ENCODE results near the gene GTF2F2. TPM values are rescaled to one million over a fixed set of nuclear protein-coding genes. Genes with fewer than 3 reads are reported as not detected.

GTF2F2 gene
- total and polyA plus RNA-seq, 2 donors, result 31.0 to 34.0 TPM

DNA sequence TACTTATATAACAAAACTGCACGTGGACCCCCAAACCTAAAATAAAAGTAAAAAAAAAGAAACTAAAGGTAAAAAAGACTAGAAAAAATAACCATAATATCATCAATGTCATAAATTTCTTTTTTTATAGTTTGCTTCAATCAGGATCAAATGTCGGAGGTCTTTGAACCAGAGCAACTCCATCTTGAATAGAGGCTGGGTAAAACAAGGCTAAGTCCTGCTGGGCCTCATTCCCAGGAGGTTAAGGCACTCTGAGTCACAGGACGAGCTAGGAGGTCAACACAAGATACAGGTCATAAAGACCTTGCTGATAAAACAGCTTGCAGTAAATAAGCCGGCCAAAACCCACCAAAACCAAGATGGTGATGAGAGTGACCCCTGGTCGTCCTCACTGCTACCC is 196.7 kb downstream of the GTF2F2 start:
- DNase-seq (ENCODE audit: low read depth in 6 of 9, low spot score in 9 of 9), result no peak
- H3K4me3 ChIP-seq (ENCODE audit: low read length in 2 of 2), result no peak overlapping the region
- no peaks in the 10 kb centered on the region for H3K36me3 ChIP-seq (ENCODE audit: control insufficient read depth in 2 of 2, insufficient read depth in 2 of 2, low read length in 1 of 2)
- H3K27me3 ChIP-seq (ENCODE audit: control insufficient read depth in 2 of 2, insufficient read depth in 1 of 2, low read length in 1 of 2), result peaks cover 0 to under 1% of the 10 kb centered on the region in 2 donors
- no peaks in the 10 kb centered on the region for H3K4me1 ChIP-seq (ENCODE audit: control insufficient read depth in 2 of 2, insufficient read depth in 2 of 2, low read length in 2 of 2)
- WGBS, result 99% methylated on average over 5 of the region's 5 CpGs
- no peak overlapping the region for H3K27ac ChIP-seq (ENCODE audit: low read depth in 1 of 2, low read length in 1 of 2)
- no peaks in the 10 kb centered on the region for H3K9me3 ChIP-seq (ENCODE audit: control insufficient read depth in 2 of 2, insufficient read depth in 1 of 2, low read length in 1 of 2)

DNA sequence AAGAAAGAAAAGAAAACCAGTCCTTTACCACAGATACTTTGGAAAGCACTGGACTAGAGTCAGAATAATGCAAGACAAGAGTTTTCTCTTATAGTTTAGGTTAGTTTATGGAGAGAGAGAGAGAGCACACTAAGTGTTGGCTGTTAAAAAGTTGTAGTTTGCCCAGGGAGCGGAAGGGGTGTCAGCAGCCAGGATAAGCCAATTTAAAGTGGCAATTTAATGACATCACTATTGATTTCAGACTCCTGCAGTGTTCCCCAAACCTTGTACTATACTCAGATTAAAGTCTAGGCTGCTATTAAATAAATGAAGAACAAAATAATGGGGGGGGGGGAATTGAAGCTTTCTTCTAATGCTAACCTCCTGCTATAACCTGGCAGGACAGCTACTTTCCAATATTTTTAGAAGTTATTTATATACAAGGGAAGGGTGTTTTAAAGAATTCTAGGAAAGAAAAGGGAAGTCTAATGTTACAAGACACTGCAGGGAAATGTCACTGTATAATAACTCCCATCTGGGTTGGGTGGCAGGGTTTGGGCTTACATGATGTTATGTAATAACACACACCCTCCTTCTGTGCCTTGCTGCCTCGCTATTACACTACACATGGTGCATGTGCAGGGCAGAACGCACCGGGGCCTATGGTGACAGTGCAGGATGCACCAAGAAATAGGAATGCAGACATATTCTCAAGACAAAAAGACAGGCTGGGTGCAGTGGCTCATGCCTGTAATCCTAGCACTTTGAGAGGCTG is 200.7 kb downstream of the GTF2F2 start:
- Histone ChIP-seq H3K27me3 (ENCODE audit: control insufficient read depth in 2 of 2, insufficient read depth in 1 of 2, low read length in 1 of 2) (no peaks in the 10 kb centered on the region), H3K4me3 (ENCODE audit: low read length in 2 of 2) (no peak overlapping the region), H3K27ac (ENCODE audit: low read depth in 1 of 2, low read length in 1 of 2) (no peak overlapping the region), H3K36me3 (ENCODE audit: control insufficient read depth in 2 of 2, insufficient read depth in 2 of 2, low read length in 1 of 2) (no peaks in the 10 kb centered on the region), H3K9me3 (ENCODE audit: control insufficient read depth in 2 of 2, insufficient read depth in 1 of 2, low read length in 1 of 2) (no peaks in the 10 kb centered on the region), H3K4me1 (ENCODE audit: control insufficient read depth in 2 of 2, insufficient read depth in 2 of 2, low read length in 2 of 2) (no peaks in the 10 kb centered on the region)
- 35% methylated on average over 4 of the region's 4 CpGs for WGBS
- no peak for DNase-seq (ENCODE audit: low read depth in 6 of 9, low spot score in 9 of 9)

DNA sequence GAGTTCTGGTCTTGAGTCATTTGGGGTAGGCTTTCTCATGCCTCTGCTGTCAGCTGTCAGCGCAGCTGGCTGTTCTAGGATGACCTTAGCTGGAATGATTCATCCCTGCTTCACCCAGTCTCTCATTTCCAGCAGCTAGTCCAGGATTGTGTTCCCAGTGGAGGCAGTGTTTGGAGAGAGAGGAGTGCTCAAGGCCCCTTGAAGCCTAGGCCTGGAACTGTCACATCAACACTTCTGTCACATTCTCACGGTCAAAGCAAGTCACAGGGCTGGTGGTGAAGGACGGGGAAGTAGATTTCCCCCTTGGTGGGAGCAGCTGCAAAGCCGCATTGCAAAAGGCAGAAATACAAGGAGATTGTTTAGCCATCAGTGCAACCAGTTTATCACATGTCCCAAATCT is 205.5 kb downstream of the GTF2F2 start:
- H3K4me1 ChIP-seq (ENCODE audit: control insufficient read depth in 2 of 2, insufficient read depth in 2 of 2, low read length in 2 of 2), result peaks cover 4 to 8% of the 10 kb centered on the region in 2 donors
- no peaks in the 10 kb centered on the region for H3K36me3 ChIP-seq (ENCODE audit: control insufficient read depth in 2 of 2, insufficient read depth in 2 of 2, low read length in 1 of 2)
- WGBS, result 46% methylated on average over 4 of the region's 4 CpGs
- no peaks in the 10 kb centered on the region for H3K9me3 ChIP-seq (ENCODE audit: control insufficient read depth in 2 of 2, insufficient read depth in 1 of 2, low read length in 1 of 2)
- DNase-seq (ENCODE audit: low read depth in 6 of 9, low spot score in 9 of 9), result no peak
- no peaks in the 10 kb centered on the region for H3K27me3 ChIP-seq (ENCODE audit: control insufficient read depth in 2 of 2, insufficient read depth in 1 of 2, low read length in 1 of 2)
- H3K27ac ChIP-seq (ENCODE audit: low read depth in 1 of 2, low read length in 1 of 2), result no peak overlapping the region
- H3K4me3 ChIP-seq (ENCODE audit: low read length in 2 of 2), result no peak overlapping the region

DNA sequence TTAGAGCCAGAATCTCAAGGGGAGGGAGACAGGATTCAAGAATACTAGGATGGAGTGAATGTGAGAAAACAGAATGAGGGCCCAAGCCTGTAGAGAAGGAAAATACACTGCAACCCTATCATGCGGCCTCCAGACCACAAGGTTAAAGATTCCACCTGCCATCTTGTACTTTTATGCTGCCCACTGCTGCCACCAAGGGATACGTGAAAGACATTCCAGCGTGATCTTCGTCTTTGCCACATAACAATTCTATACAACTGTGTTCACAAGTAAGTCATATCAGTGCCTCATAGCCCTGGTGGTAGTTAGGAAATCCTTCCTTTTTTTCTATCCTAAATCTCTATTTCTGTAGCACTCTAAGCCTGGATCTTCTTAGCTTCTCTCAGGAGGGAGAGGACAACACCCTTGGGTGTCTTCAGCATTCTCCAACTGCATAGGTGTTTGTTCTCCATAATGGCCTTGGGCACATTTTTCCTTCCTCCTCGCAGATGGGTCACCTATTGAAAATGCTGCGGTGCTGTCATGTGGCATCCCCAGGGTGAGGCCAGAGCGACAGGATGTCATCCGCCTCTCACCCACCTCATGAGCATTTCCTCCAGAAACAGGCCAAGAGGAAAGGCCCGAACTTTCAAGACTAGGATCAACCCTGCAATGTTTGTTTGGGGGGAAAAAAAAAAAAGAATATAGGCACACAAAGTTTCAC is 207.1 kb downstream of the GTF2F2 start:
- Histone ChIP-seq H3K27ac (ENCODE audit: low read depth in 1 of 2, low read length in 1 of 2) (no peak overlapping the region), H3K27me3 (ENCODE audit: control insufficient read depth in 2 of 2, insufficient read depth in 1 of 2, low read length in 1 of 2) (no peaks in the 10 kb centered on the region), H3K9me3 (ENCODE audit: control insufficient read depth in 2 of 2, insufficient read depth in 1 of 2, low read length in 1 of 2) (no peaks in the 10 kb centered on the region), H3K36me3 (ENCODE audit: control insufficient read depth in 2 of 2, insufficient read depth in 2 of 2, low read length in 1 of 2) (peaks cover 0 to 3% of the 10 kb centered on the region in 2 donors), H3K4me3 (ENCODE audit: low read length in 2 of 2) (no peak overlapping the region), H3K4me1 (ENCODE audit: control insufficient read depth in 2 of 2, insufficient read depth in 2 of 2, low read length in 2 of 2) (peaks cover 4 to 8% of the 10 kb centered on the region in 2 donors)
- WGBS, result 79% methylated on average over 9 of the region's 9 CpGs
- DNase-seq (ENCODE audit: low read depth in 6 of 9, low spot score in 9 of 9), result no peak

DNA sequence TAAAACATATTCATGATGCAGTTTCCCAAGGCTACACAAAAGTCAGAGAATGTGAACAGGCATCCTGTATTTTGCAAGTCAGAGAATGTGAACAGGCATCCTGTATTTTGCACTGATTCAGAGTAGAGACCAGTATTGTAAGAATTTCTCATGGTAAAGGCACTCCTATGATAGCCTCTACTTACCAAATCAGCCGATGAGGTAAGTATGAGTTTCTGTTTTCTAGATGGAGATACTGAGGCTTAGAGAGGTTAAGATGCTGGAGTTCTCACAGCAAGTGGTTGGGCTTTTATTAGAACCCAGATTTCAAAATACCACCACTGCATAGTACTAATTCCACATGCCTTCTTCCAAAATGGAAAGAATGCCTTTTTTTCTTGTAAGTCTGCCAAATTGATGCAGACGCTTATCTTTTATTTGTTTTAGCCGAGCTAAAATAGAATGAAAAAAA is 208.4 kb downstream of the GTF2F2 start:
- H3K27ac ChIP-seq (ENCODE audit: low read depth in 1 of 2, low read length in 1 of 2), result no peak overlapping the region
- peaks cover 4 to 9% of the 10 kb centered on the region in 2 donors for H3K4me1 ChIP-seq (ENCODE audit: control insufficient read depth in 2 of 2, insufficient read depth in 2 of 2, low read length in 2 of 2)
- peaks cover 0 to 5% of the 10 kb centered on the region in 2 donors for H3K36me3 ChIP-seq (ENCODE audit: control insufficient read depth in 2 of 2, insufficient read depth in 2 of 2, low read length in 1 of 2)
- no peaks in the 10 kb centered on the region for H3K9me3 ChIP-seq (ENCODE audit: control insufficient read depth in 2 of 2, insufficient read depth in 1 of 2, low read length in 1 of 2)
- no peak overlapping the region for H3K4me3 ChIP-seq (ENCODE audit: low read length in 2 of 2)
- no peaks in the 10 kb centered on the region for H3K27me3 ChIP-seq (ENCODE audit: control insufficient read depth in 2 of 2, insufficient read depth in 1 of 2, low read length in 1 of 2)
- DNase-seq (ENCODE audit: low read depth in 6 of 9, low spot score in 9 of 9), result no peak
- WGBS, result 84% methylated on average over 3 of the region's 3 CpGs

DNA sequence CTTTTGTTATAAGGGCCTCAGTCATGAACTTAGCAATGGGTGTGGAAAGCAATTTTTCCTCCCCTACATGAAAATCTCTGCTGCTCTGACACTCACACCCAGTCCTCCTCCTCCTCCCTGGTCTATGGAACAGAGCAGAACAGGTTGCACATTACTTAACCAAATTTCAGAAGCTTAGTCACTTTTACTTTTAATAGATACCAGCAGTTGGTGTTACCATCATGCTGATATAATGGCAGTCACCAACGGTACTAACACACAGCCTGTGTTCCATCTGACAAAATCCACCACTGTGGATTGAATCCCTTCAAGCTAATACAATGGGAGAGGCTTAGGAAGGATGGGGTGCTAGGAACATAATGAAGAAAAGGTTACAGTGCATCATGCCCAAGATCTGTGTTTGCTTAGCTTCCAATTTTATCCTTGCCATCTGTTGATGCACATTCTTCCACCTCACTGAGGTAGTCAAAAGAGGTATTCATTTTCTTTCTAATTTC is 210.9 kb downstream of the GTF2F2 start:
- DNase-seq (ENCODE audit: low read depth in 6 of 9, low spot score in 9 of 9), result no peak
- Histone ChIP-seq H3K9me3 (ENCODE audit: control insufficient read depth in 2 of 2, insufficient read depth in 1 of 2, low read length in 1 of 2) (no peaks in the 10 kb centered on the region), H3K27ac (ENCODE audit: low read depth in 1 of 2, low read length in 1 of 2) (no peak overlapping the region), H3K4me3 (ENCODE audit: low read length in 2 of 2) (no peak overlapping the region), H3K4me1 (ENCODE audit: control insufficient read depth in 2 of 2, insufficient read depth in 2 of 2, low read length in 2 of 2) (peaks cover 21 to 31% of the 10 kb centered on the region in 2 donors), H3K36me3 (ENCODE audit: control insufficient read depth in 2 of 2, insufficient read depth in 2 of 2, low read length in 1 of 2) (peaks cover 14 to 30% of the 10 kb centered on the region in 2 donors), H3K27me3 (ENCODE audit: control insufficient read depth in 2 of 2, insufficient read depth in 1 of 2, low read length in 1 of 2) (no peaks in the 10 kb centered on the region)
- WGBS, result 74% methylated on average over 1 of the region's 1 CpG

DNA sequence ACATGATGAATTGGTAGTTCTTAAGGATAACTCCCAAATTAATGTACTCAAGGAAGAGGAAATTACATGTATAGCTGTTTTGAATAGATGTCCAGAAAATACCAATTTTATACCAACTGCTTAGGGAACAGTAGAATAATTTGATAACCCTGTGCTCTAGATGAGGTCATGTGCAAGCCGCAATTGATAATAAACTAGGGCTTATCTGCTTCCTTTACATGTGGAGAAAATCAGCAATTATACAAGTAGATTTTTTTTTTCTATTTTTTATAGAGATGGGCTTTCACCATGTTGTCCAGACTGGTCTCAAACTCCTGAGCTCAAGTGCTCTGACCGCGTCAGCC is 211.4 kb downstream of the GTF2F2 start:
- Histone ChIP-seq H3K27ac (ENCODE audit: low read depth in 1 of 2, low read length in 1 of 2) (no peak overlapping the region), H3K9me3 (ENCODE audit: control insufficient read depth in 2 of 2, insufficient read depth in 1 of 2, low read length in 1 of 2) (no peaks in the 10 kb centered on the region), H3K4me1 (ENCODE audit: control insufficient read depth in 2 of 2, insufficient read depth in 2 of 2, low read length in 2 of 2) (peaks cover 21 to 34% of the 10 kb centered on the region in 2 donors), H3K27me3 (ENCODE audit: control insufficient read depth in 2 of 2, insufficient read depth in 1 of 2, low read length in 1 of 2) (no peaks in the 10 kb centered on the region), H3K4me3 (ENCODE audit: low read length in 2 of 2) (no peak overlapping the region), H3K36me3 (ENCODE audit: control insufficient read depth in 2 of 2, insufficient read depth in 2 of 2, low read length in 1 of 2) (peaks cover 19 to 35% of the 10 kb centered on the region in 2 donors)
- no peak for DNase-seq (ENCODE audit: low read depth in 6 of 9, low spot score in 9 of 9)
- WGBS, result 98% methylated on average over 3 of the region's 3 CpGs

DNA sequence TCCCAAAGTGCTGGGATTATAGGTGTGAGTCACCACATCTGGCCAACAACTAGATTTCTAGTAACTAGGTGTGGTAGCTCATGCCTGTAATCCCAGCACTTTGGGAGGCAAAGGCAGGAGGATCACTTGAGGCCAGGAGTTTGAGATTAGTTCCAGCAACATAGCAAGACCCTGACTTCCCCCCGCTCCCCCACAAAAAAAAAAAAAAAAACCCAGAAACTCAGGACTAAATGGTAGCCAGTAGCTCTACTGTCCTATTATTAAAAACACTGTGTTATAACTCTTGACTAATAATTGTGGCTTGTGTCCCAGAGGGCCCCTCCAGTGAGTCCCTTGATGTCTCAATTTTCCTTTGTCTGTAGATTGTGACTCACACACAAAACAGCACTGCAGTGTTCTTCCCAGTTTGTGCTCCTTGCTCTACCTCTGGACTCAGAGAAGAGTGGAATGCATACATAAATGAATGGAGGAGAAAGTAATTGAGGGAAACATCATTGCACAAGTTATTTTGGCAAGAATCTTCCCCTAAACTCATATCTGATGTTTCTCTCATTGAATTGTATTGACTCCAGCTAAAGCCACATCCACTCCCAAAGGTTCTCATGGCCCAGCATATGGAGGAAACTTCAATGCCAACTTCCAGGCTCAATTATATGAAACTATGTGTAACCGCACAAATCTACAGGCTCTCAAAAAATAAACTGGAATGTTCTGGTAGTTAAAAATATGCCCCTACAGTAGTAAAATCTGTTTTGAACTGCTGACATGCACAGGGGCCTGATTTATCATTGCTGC is 211.9 kb downstream of the GTF2F2 start:
- Histone ChIP-seq H3K9me3 (ENCODE audit: control insufficient read depth in 2 of 2, insufficient read depth in 1 of 2, low read length in 1 of 2) (no peaks in the 10 kb centered on the region), H3K4me3 (ENCODE audit: low read length in 2 of 2) (no peak overlapping the region), H3K4me1 (ENCODE audit: control insufficient read depth in 2 of 2, insufficient read depth in 2 of 2, low read length in 2 of 2) (peaks cover 21 to 34% of the 10 kb centered on the region in 2 donors), H3K36me3 (ENCODE audit: control insufficient read depth in 2 of 2, insufficient read depth in 2 of 2, low read length in 1 of 2) (peaks cover 21 to 40% of the 10 kb centered on the region in 2 donors), H3K27me3 (ENCODE audit: control insufficient read depth in 2 of 2, insufficient read depth in 1 of 2, low read length in 1 of 2) (no peaks in the 10 kb centered on the region), H3K27ac (ENCODE audit: low read depth in 1 of 2, low read length in 1 of 2) (no peak overlapping the region)
- no peak for DNase-seq (ENCODE audit: low read depth in 6 of 9, low spot score in 9 of 9)
- WGBS, result 96% methylated on average over 2 of the region's 2 CpGs

DNA sequence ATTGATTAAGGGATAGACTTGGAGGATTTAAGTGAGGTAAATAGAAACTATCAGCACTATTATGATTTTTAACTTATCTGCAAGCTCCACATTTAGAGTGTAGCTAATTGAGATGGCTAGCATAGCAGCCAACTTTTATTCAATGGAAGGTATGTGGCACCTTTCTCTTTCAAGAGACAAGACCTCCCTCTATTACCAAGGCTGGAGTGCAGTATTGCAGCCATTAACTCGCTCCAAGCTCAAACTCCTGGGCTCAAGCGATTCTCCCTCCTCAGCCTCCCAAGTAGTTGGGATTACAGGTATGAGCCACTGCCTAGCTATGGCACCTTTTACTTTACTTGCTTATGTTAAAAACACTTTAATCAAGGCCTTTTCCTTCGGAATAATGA is 212.5 kb downstream of the GTF2F2 start:
- 97% methylated on average over 3 of the region's 3 CpGs for WGBS
- no peak for DNase-seq (ENCODE audit: low read depth in 6 of 9, low spot score in 9 of 9)
- Histone ChIP-seq H3K36me3 (ENCODE audit: control insufficient read depth in 2 of 2, insufficient read depth in 2 of 2, low read length in 1 of 2) (peaks cover 25 to 46% of the 10 kb centered on the region in 2 donors), H3K27ac (ENCODE audit: low read depth in 1 of 2, low read length in 1 of 2) (no peak overlapping the region), H3K9me3 (ENCODE audit: control insufficient read depth in 2 of 2, insufficient read depth in 1 of 2, low read length in 1 of 2) (no peaks in the 10 kb centered on the region), H3K27me3 (ENCODE audit: control insufficient read depth in 2 of 2, insufficient read depth in 1 of 2, low read length in 1 of 2) (no peaks in the 10 kb centered on the region), H3K4me1 (ENCODE audit: control insufficient read depth in 2 of 2, insufficient read depth in 2 of 2, low read length in 2 of 2) (peaks cover 21 to 34% of the 10 kb centered on the region in 2 donors), H3K4me3 (ENCODE audit: low read length in 2 of 2) (no peak overlapping the region)

Data from thymus (tissue), 11 donors.